Inflammatory macrophage treated with lipopolysaccharide for 1 hour (primary cell): ENCODE results near the gene KDSR.

Source experiments
- DNase-seq, 2 donors: peaks; one replicate each; pipeline ENCODE4 v3.0.0-alpha.2; 2020 to 2022

KDSR gene

GRCh38 chr18:63320123-63320974 is 46.7 kb downstream of the KDSR start:
- peak; percentile 78 to 84 for DNase-seq

- peak; percentile 30 to 35 for DNase-seq
Measured at GRCh38 chr18:63319383-63320122, 47.5 kb downstream of the KDSR start, which contains the start of gene BCL2. TSS of gene BCL2 (minus strand) at chr18:63319769.

- no peak for DNase-seq
Measured at GRCh38 chr18:63318889-63319382, 48.1 kb downstream of the KDSR start.

GRCh38 chr18:63317982-63318888 is 48.8 kb downstream of the KDSR start:
- DNase-seq: peak; percentile 62 to 67

- no peak for DNase-seq
Measured at GRCh38 chr18:63317556-63317946, 49.5 kb downstream of the KDSR start.

- no peak for DNase-seq
Measured at GRCh38 chr18:63316612-63317555, 50.1 kb downstream of the KDSR start.

GRCh38 chr18:63315876-63316275 is 51.1 kb downstream of the KDSR start:
- DNase-seq: no peak

GRCh38 chr18:63315131-63315662 is 51.8 kb downstream of the KDSR start:
- no peak for DNase-seq

- no peak for DNase-seq
Measured at GRCh38 chr18:63314062-63314790, 52.8 kb downstream of the KDSR start.

GRCh38 chr18:63313396-63313917 is 53.5 kb downstream of the KDSR start:
- DNase-seq: no peak

- no peak for DNase-seq
Measured at GRCh38 chr18:63312737-63313395, 54.1 kb downstream of the KDSR start.

- DNase-seq: no peak
Measured at GRCh38 chr18:63312019-63312409, 55.0 kb downstream of the KDSR start.

GRCh38 chr18:63311118-63312018 is 55.6 kb downstream of the KDSR start:
- peak; percentile 53 to 63 for DNase-seq

- DNase-seq: no peak
Measured at GRCh38 chr18:63309422-63309821, 57.6 kb downstream of the KDSR start.

- no peak for DNase-seq
Measured at GRCh38 chr18:63307551-63308200, 59.3 kb downstream of the KDSR start.

GRCh38 chr18:63306819-63307550 is 60.0 kb downstream of the KDSR start:
- DNase-seq: no peak

- DNase-seq: no peak
Measured at GRCh38 chr18:63306249-63306648, 60.8 kb downstream of the KDSR start.
